ENCODE measurements around the gene LRRC45. TPM values are rescaled to one million over a fixed set of nuclear protein-coding genes. Genes with fewer than 3 reads are reported as not detected.

Gene LRRC45
- total RNA-seq, 4 donors from 2014 or later, result 15.3 to 33.0 (median 18.9) TPM

GRCh38 chr17:82055965-82056728, 33.0 kb downstream of the LRRC45 start:
- Histone ChIP-seq H3K36me3 (peaks cover 54% of the 10 kb centered on the region in 2 donors), H3K4me1 (peaks cover 10 to 12% of the 10 kb centered on the region in 2 donors), H3K27ac (no peak overlapping the region), H3K27me3 (no peaks in the 10 kb centered on the region), H3K9me3 (no peaks in the 10 kb centered on the region), H3K4me3 (replicated peaks in 1 of 3) (no peak overlapping the region)
- 92 to 93% methylated on average over 20 to 25 of the region's 28 CpGs for WGBS, 2 donors
- TF ChIP-seq CTCF (IDR thresholded peaks at IDR 0.05) (no peak), POLR2A (IDR thresholded peaks at IDR 0.05) (no peak)
- intact Hi-C loops (cut with DNase I), result no loop called here
- no peak for DNase-seq

DNA sequence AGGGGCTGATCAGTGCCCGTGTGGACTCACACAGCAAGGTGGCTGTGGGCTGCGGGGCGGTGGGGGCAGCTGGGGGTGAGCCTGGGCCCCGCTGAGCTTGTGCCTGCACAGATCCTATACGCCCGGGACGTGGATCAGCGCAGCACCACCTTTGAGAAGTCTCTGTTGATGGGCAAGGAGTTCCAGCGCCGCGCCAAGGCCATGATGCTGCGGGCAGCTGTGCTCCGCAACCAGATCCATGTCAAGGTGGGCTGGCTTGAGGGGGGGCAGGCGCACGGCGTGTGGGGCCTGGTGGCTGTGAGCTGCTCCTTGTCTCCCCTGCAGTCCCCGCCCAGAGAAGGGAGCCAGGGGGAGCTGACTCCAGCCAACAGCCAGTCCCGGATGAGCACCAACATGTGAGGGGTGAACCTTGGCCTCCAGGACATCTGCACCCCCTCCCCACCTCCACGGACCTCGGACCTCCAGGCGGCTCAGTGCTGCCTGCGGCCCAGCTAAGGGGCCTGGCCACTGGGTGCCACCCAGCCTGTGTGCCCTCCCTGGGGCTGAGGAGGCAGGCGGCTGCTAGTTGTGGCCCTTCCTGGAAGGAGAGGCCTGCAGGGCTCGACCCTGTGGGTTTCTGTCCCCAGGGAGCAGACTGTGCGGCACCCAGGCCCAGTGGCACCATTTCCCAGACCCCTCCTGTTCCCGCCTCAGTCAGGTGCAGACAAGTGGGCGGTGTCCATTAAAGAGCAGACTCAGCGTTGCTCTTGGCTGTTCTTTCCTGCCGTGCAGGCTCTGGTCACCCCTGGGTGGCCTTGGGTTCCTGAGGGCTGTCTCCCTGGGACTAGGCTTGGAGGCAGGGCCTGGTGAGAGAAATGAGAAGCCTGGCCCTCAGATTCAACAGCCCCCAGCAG, 33.9 kb downstream of the LRRC45 start:
- Histone ChIP-seq H3K9me3 (no peaks in the 10 kb centered on the region), H3K27me3 (no peaks in the 10 kb centered on the region), H3K27ac (no peak overlapping the region), H3K4me1 (peaks cover 10 to 12% of the 10 kb centered on the region in 2 donors), H3K4me3 (replicated peaks in 1 of 3) (no peak overlapping the region), H3K36me3 (peaks cover 58 to 59% of the 10 kb centered on the region in 2 donors)
- 82 to 90% methylated on average over 16 to 25 of the region's 29 CpGs for WGBS, 2 donors
- TF ChIP-seq CTCF (IDR thresholded peaks at IDR 0.05) (no peak), POLR2A (IDR thresholded peaks at IDR 0.05) (no peak)
- DNase-seq, result no peak
- intact Hi-C loops (cut with DNase I), result no loop called here

DNA sequence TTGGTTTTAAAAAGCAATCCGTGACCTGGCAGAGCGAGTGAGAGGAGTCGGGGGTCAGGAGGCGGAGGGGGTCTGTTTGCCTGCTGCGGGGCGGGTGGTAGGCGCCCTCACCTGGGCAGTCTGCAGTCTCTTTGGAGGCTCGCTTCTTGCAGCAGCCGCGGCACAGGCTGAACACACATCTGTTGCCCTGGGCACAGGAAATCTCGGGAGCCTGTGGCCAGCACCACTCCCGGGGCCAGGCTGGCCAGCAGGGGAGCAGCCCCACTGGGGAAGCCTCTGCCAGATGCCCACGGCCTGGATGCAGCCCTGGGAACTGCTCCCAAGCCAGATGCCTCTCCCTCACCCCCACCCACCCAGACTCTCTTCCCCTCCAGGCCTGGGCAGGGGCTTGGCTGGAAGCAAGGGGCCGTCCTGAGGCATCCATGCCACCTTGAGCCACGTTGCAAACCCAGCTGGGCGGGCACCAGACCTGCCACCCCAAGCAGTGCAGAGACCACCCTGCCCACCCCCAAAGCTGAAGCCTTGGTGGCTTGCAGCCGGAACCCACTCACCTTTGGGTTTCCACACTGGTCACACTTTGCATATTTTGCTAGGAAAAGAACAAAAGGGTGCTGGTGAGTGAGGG, 35.2 kb downstream of the LRRC45 start:
- peaks cover 59 to 67% of the 10 kb centered on the region in 2 donors for H3K36me3 ChIP-seq
- peaks cover 0 to 2% of the 10 kb centered on the region in 2 donors for H3K4me1 ChIP-seq
- 84 to 87% methylated on average over 14 to 17 of the region's 17 CpGs for WGBS, 2 donors
- H3K27me3 ChIP-seq, result no peaks in the 10 kb centered on the region
- no peak overlapping the region for H3K4me3 ChIP-seq (replicated peaks in 1 of 3)
- no peak overlapping the region for H3K27ac ChIP-seq
- TF ChIP-seq POLR2A (IDR thresholded peaks at IDR 0.05) (no peak), CTCF (IDR thresholded peaks at IDR 0.05) (no peak)
- no peak for DNase-seq
- H3K9me3 ChIP-seq, result no peaks in the 10 kb centered on the region
- intact Hi-C loops (cut with DNase I), result no loop called here

DNA sequence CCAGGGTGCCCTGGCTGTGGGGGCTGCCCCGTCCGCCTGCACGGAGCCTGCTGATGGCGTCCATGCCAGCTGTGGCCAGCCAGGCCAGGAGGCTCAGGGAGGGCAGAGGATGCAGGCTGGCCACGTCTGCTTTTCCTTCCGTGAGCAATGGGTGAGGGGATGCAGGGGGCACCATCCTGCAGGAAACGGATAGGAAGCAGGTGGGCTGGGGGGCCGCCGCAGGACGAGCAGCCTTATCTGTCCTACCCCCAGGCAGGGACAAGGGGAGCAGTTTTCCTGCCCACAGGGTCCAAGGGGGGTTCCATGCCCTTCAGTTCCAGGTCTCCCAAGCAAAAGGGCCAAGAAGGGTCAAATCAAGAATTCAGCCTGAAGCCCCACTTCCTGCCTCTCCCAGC, 35.7 kb downstream of the LRRC45 start:
- Histone ChIP-seq H3K36me3 (peaks cover 59 to 72% of the 10 kb centered on the region in 2 donors), H3K4me3 (replicated peaks in 1 of 3) (no peak overlapping the region), H3K27ac (no peak overlapping the region), H3K4me1 (peaks cover 0 to 5% of the 10 kb centered on the region in 2 donors), H3K9me3 (no peaks in the 10 kb centered on the region), H3K27me3 (no peaks in the 10 kb centered on the region)
- TF ChIP-seq CTCF (IDR thresholded peaks at IDR 0.05) (no peak), POLR2A (IDR thresholded peaks at IDR 0.05) (no peak)
- WGBS, 2 donors, result 81 to 94% methylated on average over 10 of the region's 10 CpGs
- no peak for DNase-seq
- intact Hi-C loops (cut with DNase I), result no loop called here
